Gastrocnemius medialis (tissue), 4 donors: ENCODE measurements around the gene DELE1. TPM values are rescaled to one million over a fixed set of nuclear protein-coding genes. Genes with fewer than 3 reads are reported as not detected.
A peak's percentile ranks its signal among the peaks of the same experiment; 100 is the strongest.
"Not testable (repeated sequence)": the region's sequence is repeated elsewhere in the genome, so short reads cannot be mapped to it uniquely, and the experiment has no call there.

Experiments used
- ATAC-seq, 2 donors: fragments of 150-250 bp; one replicate each; pipeline ENCODE4 v1.9.1; 2016
- DNase-seq, 2 donors: peaks; one replicate each; pipeline ENCODE4 v3.0.0-alpha.2; 2019
- H3K27ac ChIP-seq, 4 donors: fragments of 200-600 bp; sonication (generic); 1 replicate in 1 of 4; 2 replicates in 3 of 4; pipeline ENCODE4 v1.5.1; 2016 to 2018; ENCODE audit warnings: mild to moderate bottlenecking in 2 of 4, moderate library complexity in 1 of 4
- H3K27me3 ChIP-seq, 3 donors: fragments of 200-600 bp; sonication (generic) in 2 of 3; 1 replicate in 1 of 3; 2 replicates in 2 of 3; pipeline versions ENCODE4 v1.5.1 to v1.6.0; 2016 to 2019; ENCODE audit warnings: mild to moderate bottlenecking in 1 of 3, moderate library complexity in 1 of 3
- H3K36me3 ChIP-seq, 2 donors: fragments of 200-600 bp; sonication (generic) in 1 of 2; one replicate each; pipeline ENCODE4 v1.5.1; 2017 to 2018
- H3K4me1 ChIP-seq, 2 donors: fragments of 200-600 bp; sonication (generic) in 1 of 2; one replicate each; pipeline ENCODE4 v1.5.1; 2016 to 2017; ENCODE audit warnings: mild to moderate bottlenecking in 2 of 2
- H3K4me3 ChIP-seq, 4 donors: fragments of 200-600 bp; sonication (generic) in 3 of 4; 1 replicate in 1 of 4; 2 replicates in 3 of 4; pipeline ENCODE4 v1.5.1; 2016 to 2019; ENCODE audit warnings: mild to moderate bottlenecking in 2 of 4
- H3K9me3 ChIP-seq, 3 donors: fragments of 200-600 bp; sonication (generic) in 2 of 3; 1 replicate in 1 of 3; 2 replicates in 2 of 3; pipeline ENCODE4 v1.5.1; 2016 to 2019
- POLR2A ChIP-seq, 2 donors: fragments of 450-650 bp; IDR thresholded peaks; one replicate each; pipeline ENCODE4 v1.6.1; 2017; ENCODE audit warnings: antibody characterized with exemption in 2 of 2, mild to moderate bottlenecking in 2 of 2, moderate library complexity in 2 of 2
- in situ Hi-C, 4 donors: fragments of 200-750 bp; cut with MboI; loops; one replicate each; pipeline versions ENCODE4 v1.15.0 to v1.8.0; 2017; ENCODE audit warnings: low sequenced_read_pairs in 4 of 4
- intact Hi-C: fragments of 100-400 bp; cut with DNase I; formaldehyde crosslinking; loops from one replicate; pipeline ENCODE4 v1.15.1; 2023; ENCODE audit warnings: low total_unique reads
- total RNA-seq, 4 donors: library from RNA; depleted of rRNA; stranded (reverse); fragments of >200 nt; gene quantifications; one replicate each; pipeline versions ENCODE4 v1.1.0 to v1.2.3, GENCODE V29; 2016
- TF ChIP-seq, protein P1 (sequence below), 5 experiments: fragments of 450-650 bp in 3 of 5; fragments of 200-600 bp in 2 of 5; sonication (generic) in 2 of 5; IDR thresholded peaks in 4 of 5; conservative IDR thresholded peaks in 1 of 5; 1 replicate in 4 of 5; 2 replicates in 1 of 5; pipeline ENCODE4 v1.5.1; 2016 to 2019; ENCODE audit warnings: antibody characterized with exemption in 5 of 5, mild to moderate bottlenecking in 3 of 5, moderate library complexity in 3 of 5

DELE1 gene
- total RNA-seq, 4 donors from 2014 or later, result 31.3 to 91.6 (median 52.4) TPM

DNA sequence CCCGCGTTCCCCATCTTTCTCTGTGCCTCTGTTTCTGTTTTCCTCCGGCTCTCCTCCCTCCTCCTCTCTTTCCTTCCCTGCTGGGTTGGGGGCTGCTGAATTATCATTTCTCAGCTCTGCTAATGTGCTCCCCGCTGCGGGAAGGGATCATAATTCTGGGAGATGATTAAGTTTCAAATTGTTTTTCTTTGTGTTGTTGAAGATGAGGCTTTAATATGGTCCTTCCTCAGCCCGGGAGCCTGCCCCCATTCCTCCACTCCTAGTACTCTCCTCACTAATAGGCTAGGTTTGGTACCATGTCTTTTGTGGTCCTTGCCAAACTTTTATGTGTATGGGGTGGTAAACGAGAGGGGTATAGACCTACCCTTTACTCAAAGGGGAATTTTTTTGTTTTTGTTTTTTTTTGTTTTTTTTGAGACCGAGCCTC, 39.8 kb upstream of the DELE1 start:
- no peak for ATAC-seq
- peaks cover 2 to 11% of the 10 kb centered on the region in 2 donors for H3K4me1 ChIP-seq
- in situ Hi-C loops, result loop anchor here (5.0 to 10.0 kb wide), 4 partner anchors 71 to 189 kb away; partner anchors contain the start of gene PCDH12 (in 1 of the 4)
- DNase-seq, result no peak
- H3K27me3 ChIP-seq, result peaks cover 20 to 32% (median 22%) of the 10 kb centered on the region in 3 donors
- TF ChIP-seq POLR2A (IDR thresholded peaks at IDR 0.05), result no peak
- TF ChIP-seq, protein P1, sequence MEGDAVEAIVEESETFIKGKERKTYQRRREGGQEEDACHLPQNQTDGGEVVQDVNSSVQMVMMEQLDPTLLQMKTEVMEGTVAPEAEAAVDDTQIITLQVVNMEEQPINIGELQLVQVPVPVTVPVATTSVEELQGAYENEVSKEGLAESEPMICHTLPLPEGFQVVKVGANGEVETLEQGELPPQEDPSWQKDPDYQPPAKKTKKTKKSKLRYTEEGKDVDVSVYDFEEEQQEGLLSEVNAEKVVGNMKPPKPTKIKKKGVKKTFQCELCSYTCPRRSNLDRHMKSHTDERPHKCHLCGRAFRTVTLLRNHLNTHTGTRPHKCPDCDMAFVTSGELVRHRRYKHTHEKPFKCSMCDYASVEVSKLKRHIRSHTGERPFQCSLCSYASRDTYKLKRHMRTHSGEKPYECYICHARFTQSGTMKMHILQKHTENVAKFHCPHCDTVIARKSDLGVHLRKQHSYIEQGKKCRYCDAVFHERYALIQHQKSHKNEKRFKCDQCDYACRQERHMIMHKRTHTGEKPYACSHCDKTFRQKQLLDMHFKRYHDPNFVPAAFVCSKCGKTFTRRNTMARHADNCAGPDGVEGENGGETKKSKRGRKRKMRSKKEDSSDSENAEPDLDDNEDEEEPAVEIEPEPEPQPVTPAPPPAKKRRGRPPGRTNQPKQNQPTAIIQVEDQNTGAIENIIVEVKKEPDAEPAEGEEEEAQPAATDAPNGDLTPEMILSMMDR (IDR thresholded peaks at IDR 0.05 in 4 of 5, conservative IDR thresholded peaks at IDR 0.05 in 1 of 5), result no peak
- H3K9me3 ChIP-seq, result no peaks in the 10 kb centered on the region
- H3K36me3 ChIP-seq, result no peaks in the 10 kb centered on the region
- no peak overlapping the region for H3K4me3 ChIP-seq
- intact Hi-C loops, result no loop called here
- H3K27ac ChIP-seq, result no peak overlapping the region

DNA sequence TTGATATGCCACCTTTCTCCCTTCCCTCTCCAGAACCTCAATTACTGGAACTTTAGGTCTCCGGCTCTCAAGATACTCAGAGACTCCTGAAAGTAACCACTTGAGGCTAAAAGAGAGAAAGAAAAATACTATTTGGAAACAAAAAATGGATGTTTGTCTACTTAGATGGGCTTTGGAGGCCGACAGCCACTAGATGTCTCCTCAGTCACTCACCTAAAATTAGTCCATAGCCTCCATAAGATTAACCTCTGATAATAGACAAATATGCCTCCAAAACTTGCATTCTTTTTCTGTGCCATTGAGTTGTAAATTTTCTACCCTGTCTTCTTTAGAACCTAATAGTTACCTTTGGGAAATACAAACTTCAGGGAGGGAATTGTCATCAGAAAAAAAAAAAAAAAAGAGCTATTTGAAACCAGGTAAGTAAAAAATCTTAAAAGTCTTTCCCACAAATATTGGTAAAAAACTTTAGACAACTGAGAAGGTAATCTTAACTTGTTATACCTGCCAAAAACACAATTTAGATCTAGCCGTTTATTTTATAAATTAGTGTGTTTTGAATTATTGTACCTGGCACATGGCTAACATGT, 34.3 kb upstream of the DELE1 start:
- DNase-seq (no peak), ATAC-seq (no peak)
- H3K27ac ChIP-seq, result no peak overlapping the region
- no peak overlapping the region for H3K4me3 ChIP-seq
- H3K36me3 ChIP-seq, result no peaks in the 10 kb centered on the region
- no peaks in the 10 kb centered on the region for H3K4me1 ChIP-seq
- TF ChIP-seq POLR2A (IDR thresholded peaks at IDR 0.05), result no peak
- TF ChIP-seq, protein P1 (IDR thresholded peaks at IDR 0.05 in 4 of 5, conservative IDR thresholded peaks at IDR 0.05 in 1 of 5), result peak in 1 of 5 experiments; percentile 28
- H3K27me3 ChIP-seq, result peaks cover 3 to 13% (median 4%) of the 10 kb centered on the region in 3 donors
- no peaks in the 10 kb centered on the region for H3K9me3 ChIP-seq
- intact Hi-C loops, result no loop called here
- in situ Hi-C loops, result loop anchor here (10.0 kb wide), 3 partner anchors 65 to 195 kb away; partner anchors contain the start of gene PCDH12 (in 1 of the 4)

DNA sequence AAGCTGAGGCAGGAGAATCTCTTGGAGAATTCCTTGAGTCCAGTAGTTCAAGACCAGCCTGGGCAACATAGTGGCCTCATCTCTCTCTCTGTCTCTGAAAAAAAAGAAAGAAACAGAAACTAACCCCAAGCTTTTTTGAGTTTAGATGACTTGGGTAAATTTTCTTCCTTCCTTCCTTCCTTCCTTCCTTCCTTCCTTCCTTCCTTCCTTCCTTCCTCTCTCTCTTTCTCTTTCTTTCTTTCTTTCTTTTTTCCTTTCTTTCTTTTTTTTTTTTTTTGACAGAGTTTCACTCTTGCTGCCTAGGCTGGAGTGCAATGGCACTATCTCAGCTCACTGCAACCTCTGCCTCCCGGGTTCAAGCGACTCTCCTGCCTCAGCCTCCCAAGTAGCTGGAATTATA, 33.2 kb upstream of the DELE1 start:
- H3K4me3 ChIP-seq, H3K27me3 ChIP-seq, DNase-seq, intact Hi-C loops, H3K9me3 ChIP-seq, in situ Hi-C loops, H3K4me1 ChIP-seq, ATAC-seq, H3K36me3 ChIP-seq, H3K27ac ChIP-seq: not testable (repeated sequence)

DNA sequence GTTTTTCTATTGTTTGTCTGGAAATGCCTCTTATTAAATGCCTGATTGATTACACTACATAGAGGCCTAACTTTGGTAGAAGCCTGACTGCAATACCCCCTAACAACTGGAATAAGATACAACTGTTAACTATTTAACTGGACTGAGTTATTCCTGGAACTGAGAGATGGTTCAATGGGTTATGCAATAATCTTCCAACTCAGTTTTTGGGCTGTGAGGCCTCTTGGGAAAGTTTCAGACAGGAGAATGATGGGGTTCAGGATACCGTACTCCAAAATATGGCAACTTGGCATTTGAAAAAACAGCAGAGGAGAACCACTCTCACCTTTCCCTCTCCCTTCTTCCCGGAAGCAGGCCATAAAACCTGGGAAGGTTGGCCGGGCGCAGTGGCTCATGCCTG, 26.2 kb upstream of the DELE1 start:
- in situ Hi-C loops, result no loop called here

DNA sequence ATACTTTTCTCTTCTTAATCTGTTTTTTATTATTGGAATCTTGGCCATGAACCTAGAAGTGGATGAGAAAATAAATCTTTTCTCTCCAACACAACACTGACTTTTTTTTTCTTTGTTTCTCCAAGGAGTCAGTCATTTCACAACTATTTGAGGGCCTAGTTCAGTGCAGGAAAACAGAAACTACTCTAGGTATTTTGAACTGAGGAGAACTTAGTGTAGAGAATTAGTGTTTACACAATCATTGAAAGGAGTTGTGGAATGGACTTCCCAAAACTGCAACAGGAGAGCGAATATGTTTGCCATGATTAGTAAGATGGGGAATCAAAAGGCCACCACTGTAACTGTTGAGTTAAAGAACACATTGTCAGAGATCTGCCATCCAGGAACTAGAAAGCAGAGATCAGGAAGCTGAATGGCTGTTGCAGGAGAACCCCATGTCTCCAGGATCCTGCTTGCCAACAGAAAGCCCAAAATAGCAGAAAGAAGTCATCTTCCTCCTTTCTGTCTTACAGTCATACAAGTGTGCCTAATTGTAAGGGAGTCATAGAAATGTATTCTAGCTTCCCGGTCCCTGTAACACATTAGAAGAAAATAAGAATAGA, 25.1 kb upstream of the DELE1 start:
- H3K4me3 ChIP-seq, result no peak overlapping the region
- TF ChIP-seq, protein P1 (IDR thresholded peaks at IDR 0.05 in 4 of 5, conservative IDR thresholded peaks at IDR 0.05 in 1 of 5), result no peak
- no peak for TF ChIP-seq POLR2A (IDR thresholded peaks at IDR 0.05)
- in situ Hi-C loops (no loop called here), intact Hi-C loops (no loop called here)
- no peaks in the 10 kb centered on the region for H3K4me1 ChIP-seq
- H3K9me3 ChIP-seq, result no peaks in the 10 kb centered on the region
- no peak for DNase-seq
- H3K36me3 ChIP-seq, result no peaks in the 10 kb centered on the region
- H3K27ac ChIP-seq, result no peak overlapping the region
- no peaks in the 10 kb centered on the region for H3K27me3 ChIP-seq
- no peak for ATAC-seq

More for the DNA sequence above, 26.2 kb upstream of the DELE1 start:
- TF ChIP-seq, protein P1 (IDR thresholded peaks at IDR 0.05 in 4 of 5, conservative IDR thresholded peaks at IDR 0.05 in 1 of 5), result no peak
- TF ChIP-seq POLR2A (IDR thresholded peaks at IDR 0.05), result no peak
- Histone ChIP-seq H3K4me1 (no peaks in the 10 kb centered on the region), H3K27me3 (no peaks in the 10 kb centered on the region), H3K9me3 (no peaks in the 10 kb centered on the region), H3K4me3 (no peak overlapping the region), H3K36me3 (no peaks in the 10 kb centered on the region), H3K27ac (no peak overlapping the region)
- no peak for ATAC-seq
- intact Hi-C loops, result no loop called here
- no peak for DNase-seq
